Prostate gland (tissue), 2 donors: ENCODE data around the gene FOXO4. TPM values are rescaled to one million over a fixed set of nuclear protein-coding genes. Genes with fewer than 3 reads are reported as not detected.

Experiments
- DNase-seq: peaks from one replicate; pipeline ENCODE4 v3.0.0-alpha.2; 2019; ENCODE audit warnings: low spot score
- H3K27ac ChIP-seq, 2 donors: fragments of 200-600 bp; sonication (generic); 2 replicates each; pipeline ENCODE4 v1.5.1; 2017 to 2019
- H3K27me3 ChIP-seq: fragments of 200-600 bp; sonication (generic); replicated peaks from 2 replicates; pipeline ENCODE4 v1.5.1; 2019; ENCODE audit not compliant: insufficient read depth
- H3K36me3 ChIP-seq, 2 donors: fragments of 200-600 bp; sonication (generic); 1 replicate in 1 of 2; 2 replicates in 1 of 2; pipeline versions ENCODE4 v1.5.1 to v1.8.1; 2017 to 2019
- H3K4me1 ChIP-seq: fragments of 200-600 bp; sonication (generic); replicated peaks from 2 replicates; pipeline ENCODE4 v1.5.1; 2019
- H3K4me3 ChIP-seq, 2 donors: fragments of 200-600 bp; sonication (generic); 2 replicates each; pipeline ENCODE4 v1.5.1; 2017 to 2019
- H3K9me3 ChIP-seq: fragments of 200-600 bp; sonication (generic); 2 replicates; pipeline ENCODE4 v1.5.1; 2017
- POLR2A ChIP-seq: fragments of 450-650 bp; IDR thresholded peaks from one replicate; pipeline ENCODE4 v1.6.1; 2016; ENCODE audit warnings: antibody characterized with exemption, mild to moderate bottlenecking
- POLR2AphosphoS5 ChIP-seq: sonication (generic); formaldehyde crosslinking; IDR thresholded peaks from one replicate; pipeline ENCODE4 v1.6.1; 2017; ENCODE audit warnings: antibody characterized with exemption
- WGBS: methylation state at CpG from one replicate; pipeline ENCODE4 v1.1.5; 2018; 5-methylcytosine and 5-hydroxymethylcytosine counted together
- intact Hi-C: fragments of 100-400 bp; cut with DNase I; formaldehyde crosslinking; loops from one replicate; pipeline ENCODE4 v1.14.2; 2022
- total RNA-seq, 2 donors: library from RNA; depleted of rRNA; stranded (reverse); fragments of >200 nt; gene quantifications; one replicate each; pipeline ENCODE4 v1.1.0, GENCODE V29; 2016
- TF ChIP-seq, protein P1 (sequence below), 4 experiments: fragments of 200-600 bp in 2 of 4; fragments of 450-650 bp in 2 of 4; sonication (generic) in 2 of 4; IDR thresholded peaks; 1 replicate in 3 of 4; 2 replicates in 1 of 4; pipeline ENCODE4 v1.5.1; 2016 to 2019; ENCODE audit warnings: antibody characterized with exemption in 4 of 4, mild to moderate bottlenecking in 2 of 4, moderate library complexity in 2 of 4

The FOXO4 gene
- total RNA-seq, 2 donors from 2014 or later, result 40.4 to 74.0 TPM

DNA sequence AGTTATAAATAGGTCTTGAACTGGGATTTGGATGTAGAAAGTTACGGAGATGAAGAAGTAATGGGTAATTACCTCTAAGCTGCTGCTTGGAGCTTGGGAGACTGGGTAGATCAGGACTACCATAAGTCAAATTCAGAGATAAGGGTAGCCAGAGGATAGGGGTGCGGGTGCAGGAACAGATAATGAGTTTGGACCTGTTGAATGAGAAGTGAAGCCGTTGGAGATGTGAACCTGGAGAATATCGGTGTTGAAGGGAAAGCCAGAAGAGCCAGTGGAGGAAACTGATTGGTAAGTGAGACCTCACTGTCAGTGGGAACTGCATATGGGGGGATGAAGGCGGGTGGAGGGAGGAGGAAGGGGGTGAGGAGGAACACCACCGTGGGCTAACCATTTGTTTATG, 618 bp upstream of the FOXO4 start:
- H3K9me3 ChIP-seq, result no peaks in the 10 kb centered on the region
- no peaks in the 10 kb centered on the region for H3K4me1 ChIP-seq
- peak overlapping the region; percentile 43 to 47 for H3K4me3 ChIP-seq
- no peaks in the 10 kb centered on the region for H3K27me3 ChIP-seq
- no peak overlapping the region for H3K27ac ChIP-seq
- WGBS, result 32% methylated on average over 6 of the region's 6 CpGs
- H3K36me3 ChIP-seq, result no peaks in the 10 kb centered on the region
- intact Hi-C loops, result loop anchor here (5.0 kb wide), 1 partner anchor 87 kb away; no protein-coding TSS in a partner anchor
- DNase-seq, result no peak
- no peak for TF ChIP-seq POLR2A
- no peak for TF ChIP-seq POLR2AphosphoS5
- TF ChIP-seq, protein P1, sequence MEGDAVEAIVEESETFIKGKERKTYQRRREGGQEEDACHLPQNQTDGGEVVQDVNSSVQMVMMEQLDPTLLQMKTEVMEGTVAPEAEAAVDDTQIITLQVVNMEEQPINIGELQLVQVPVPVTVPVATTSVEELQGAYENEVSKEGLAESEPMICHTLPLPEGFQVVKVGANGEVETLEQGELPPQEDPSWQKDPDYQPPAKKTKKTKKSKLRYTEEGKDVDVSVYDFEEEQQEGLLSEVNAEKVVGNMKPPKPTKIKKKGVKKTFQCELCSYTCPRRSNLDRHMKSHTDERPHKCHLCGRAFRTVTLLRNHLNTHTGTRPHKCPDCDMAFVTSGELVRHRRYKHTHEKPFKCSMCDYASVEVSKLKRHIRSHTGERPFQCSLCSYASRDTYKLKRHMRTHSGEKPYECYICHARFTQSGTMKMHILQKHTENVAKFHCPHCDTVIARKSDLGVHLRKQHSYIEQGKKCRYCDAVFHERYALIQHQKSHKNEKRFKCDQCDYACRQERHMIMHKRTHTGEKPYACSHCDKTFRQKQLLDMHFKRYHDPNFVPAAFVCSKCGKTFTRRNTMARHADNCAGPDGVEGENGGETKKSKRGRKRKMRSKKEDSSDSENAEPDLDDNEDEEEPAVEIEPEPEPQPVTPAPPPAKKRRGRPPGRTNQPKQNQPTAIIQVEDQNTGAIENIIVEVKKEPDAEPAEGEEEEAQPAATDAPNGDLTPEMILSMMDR (IDR thresholded peaks at IDR 0.05), result no peak

DNA sequence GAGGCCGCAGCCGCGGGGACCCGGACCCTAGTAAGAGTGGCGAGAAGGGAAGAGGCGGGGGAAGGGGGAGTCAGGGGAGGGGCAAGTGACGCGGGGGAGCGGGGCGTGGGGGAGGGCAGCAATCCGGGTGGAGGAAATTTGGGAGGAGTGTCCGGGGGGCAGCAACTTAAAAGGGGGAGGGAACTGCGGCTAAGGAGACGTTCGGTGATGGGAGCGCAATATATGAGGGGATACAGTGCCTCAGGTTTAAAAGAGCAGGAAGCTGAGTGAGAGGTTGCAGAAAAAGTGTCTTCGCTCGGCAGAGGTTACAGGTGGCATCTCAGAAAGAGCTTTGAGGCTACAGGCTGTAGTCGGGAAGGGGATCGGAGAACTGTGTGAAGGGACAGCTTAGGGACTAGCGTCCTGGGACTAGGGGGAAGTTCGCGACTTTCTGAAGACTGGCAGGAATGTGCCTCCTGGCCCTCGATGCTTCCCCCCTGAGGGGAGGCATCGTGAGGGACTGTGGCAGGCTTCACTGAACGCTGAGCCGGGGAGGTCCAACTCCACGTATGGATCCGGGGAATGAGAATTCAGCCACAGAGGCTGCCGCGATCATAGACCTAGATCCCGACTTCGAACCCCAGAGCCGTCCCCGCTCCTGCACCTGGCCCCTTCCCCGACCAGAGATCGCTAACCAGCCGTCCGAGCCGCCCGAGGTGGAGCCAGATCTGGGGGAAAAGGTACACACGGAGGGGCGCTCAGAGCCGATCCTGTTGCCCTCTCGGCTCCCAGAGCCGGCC, 519 bp downstream of the FOXO4 start:
- peak; percentile 55 for DNase-seq

DNA sequence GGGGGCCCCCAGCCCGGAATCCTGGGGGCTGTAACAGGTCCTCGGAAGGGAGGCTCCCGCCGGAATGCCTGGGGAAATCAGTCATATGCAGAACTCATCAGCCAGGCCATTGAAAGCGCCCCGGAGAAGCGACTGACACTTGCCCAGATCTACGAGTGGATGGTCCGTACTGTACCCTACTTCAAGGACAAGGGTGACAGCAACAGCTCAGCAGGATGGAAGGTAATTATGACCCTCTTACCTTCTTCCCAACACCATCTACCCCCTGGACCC, 1.0 kb downstream of the FOXO4 start:
- TF ChIP-seq POLR2AphosphoS5 (no peak), POLR2A (no peak)
- TF ChIP-seq, protein P1 (IDR thresholded peaks at IDR 0.05), result no peak
- Histone ChIP-seq H3K27ac (peak overlapping the region; percentile 75), H3K4me1 (no peaks in the 10 kb centered on the region), H3K36me3 (no peaks in the 10 kb centered on the region), H3K9me3 (no peaks in the 10 kb centered on the region), H3K27me3 (no peaks in the 10 kb centered on the region), H3K4me3 (peak overlapping the region; percentile 43 to 47)
- no CpG with 5 or more reads among the region's 9 CpGs for WGBS
- DNase-seq, result no peak
- intact Hi-C loops, result loop anchor here (5.0 kb wide), 1 partner anchor 86 kb away; no protein-coding TSS in a partner anchor

More for the DNA sequence above, 519 bp downstream of the FOXO4 start:
- intact Hi-C loops, result loop anchor here (5.0 kb wide), 1 partner anchor 86 kb away; no protein-coding TSS in a partner anchor
- 0% methylated on average over 16 of the region's 46 CpGs for WGBS
- Histone ChIP-seq H3K27me3 (no peaks in the 10 kb centered on the region), H3K4me3 (peak overlapping the region; percentile 43 to 47), H3K27ac (peak overlapping the region; percentile 75), H3K36me3 (no peaks in the 10 kb centered on the region), H3K9me3 (no peaks in the 10 kb centered on the region), H3K4me1 (no peaks in the 10 kb centered on the region)
- TF ChIP-seq, protein P1 (IDR thresholded peaks at IDR 0.05), result no peak
- TF ChIP-seq POLR2A, result peak; percentile 61

DNA sequence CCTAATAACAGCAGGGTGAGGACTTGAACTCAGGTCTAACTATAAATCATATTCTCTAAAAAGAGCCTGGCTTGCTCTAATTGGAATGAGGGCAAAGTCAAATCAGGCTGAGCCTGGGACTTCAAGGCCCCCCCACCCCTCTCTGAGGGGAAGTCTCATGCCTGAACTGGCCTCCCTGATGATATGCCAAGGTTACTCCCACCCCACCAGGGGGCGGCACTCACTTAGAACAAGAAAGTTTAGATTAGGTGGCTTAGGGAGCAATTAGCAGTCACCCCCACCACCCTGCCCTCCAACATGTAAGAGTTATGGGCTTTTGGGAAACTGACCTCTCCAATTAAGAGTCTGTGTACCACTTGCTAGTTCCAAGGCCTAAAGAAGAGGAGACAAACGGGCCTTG, 2.7 kb downstream of the FOXO4 start:
- no peaks in the 10 kb centered on the region for H3K4me1 ChIP-seq
- WGBS, result 0% methylated on average over 2 of the region's 2 CpGs
- intact Hi-C loops, result loop anchor here (5.0 kb wide), 1 partner anchor 84 kb away; no protein-coding TSS in a partner anchor
- no peaks in the 10 kb centered on the region for H3K36me3 ChIP-seq
- no peaks in the 10 kb centered on the region for H3K9me3 ChIP-seq
- peak overlapping the region in 1 of 2 donors; percentile 11 for H3K27ac ChIP-seq
- TF ChIP-seq POLR2AphosphoS5 (peak; percentile 8), POLR2A (no peak)
- TF ChIP-seq, protein P1 (IDR thresholded peaks at IDR 0.05), result peak in 2 of 4 experiments; percentile 44 to 50
- peak; percentile 35 for DNase-seq
- no peaks in the 10 kb centered on the region for H3K27me3 ChIP-seq
- no peak overlapping the region for H3K4me3 ChIP-seq
